Neural cell (in vitro differentiated cells): ENCODE data around the gene FADS3. TPM values are rescaled to one million over a fixed set of nuclear protein-coding genes. Genes with fewer than 3 reads are reported as not detected.

Experiments used
- H2AFZ ChIP-seq: fragments of 200-600, 300-800 bp; sonication (generic), shearing (Covaris generic); 2 replicates; pipeline ENCODE4 v1.6.0; 2014; ENCODE audit warnings: low read depth, mild to moderate bottlenecking, antibody characterized with exemption, low read length, moderate library complexity
- H3F3A ChIP-seq: fragments of 200-600 bp; shearing (Covaris generic); 2 replicates; pipeline ENCODE4 v1.6.1; 2016; ENCODE audit warnings: mild to moderate bottlenecking, moderate library complexity, mixed read lengths, antibody characterized with exemption, low read length; ENCODE audit not compliant: insufficient read depth, poor library complexity, severe bottlenecking
- H3K27ac ChIP-seq: fragments of 200-600, 300-800 bp; sonication (generic), shearing (Covaris generic); 2 replicates; pipeline ENCODE4 v1.5.1; 2014; ENCODE audit warnings: mild to moderate bottlenecking, low read length, moderate library complexity
- H3K27me3 ChIP-seq: fragments of 300-800, 200-600 bp; sonication (generic), shearing (Covaris generic); 2 replicates; pipeline ENCODE4 v1.6.0; 2014; ENCODE audit warnings: mild to moderate bottlenecking, low read depth, low read length, moderate library complexity; ENCODE audit not compliant: insufficient read depth
- H3K36me3 ChIP-seq: fragments of 300-800, 200-600 bp; sonication (generic), shearing (Covaris generic); 2 replicates; pipeline ENCODE4 v1.5.1; 2014; ENCODE audit warnings: mild to moderate bottlenecking, antibody characterized with exemption, low read length, moderate library complexity; ENCODE audit not compliant: insufficient read depth
- H3K4me2 ChIP-seq: fragments of 300-800, 200-600 bp; sonication (generic), shearing (Covaris generic); 2 replicates; pipeline ENCODE4 v1.6.0; 2014; ENCODE audit warnings: mild to moderate bottlenecking, low read length
- H3K4me3 ChIP-seq: fragments of 300-800, 200-600 bp; sonication (generic), shearing (Covaris generic); 2 replicates; pipeline ENCODE4 v1.5.1; 2014; ENCODE audit warnings: mild to moderate bottlenecking, low read length, moderate library complexity
- H3K79me2 ChIP-seq: fragments of 200-600 bp; shearing (Covaris generic); replicated peaks from 2 replicates; pipeline ENCODE4 v1.6.0; 2014; ENCODE audit warnings: mild to moderate bottlenecking, low read length, moderate library complexity; ENCODE audit not compliant: insufficient read depth
- H3K9ac ChIP-seq: fragments of 300-800, 200-600 bp; sonication (generic), shearing (Covaris generic); 2 replicates; pipeline ENCODE4 v1.6.1; 2016; ENCODE audit warnings: mild to moderate bottlenecking, low read length, mixed read lengths
- H3K9me2 ChIP-seq: fragments of 200-600 bp; shearing (Covaris generic); 2 replicates; pipeline ENCODE4 v1.6.1; 2016; ENCODE audit warnings: mild to moderate bottlenecking, low read length, mixed read lengths; ENCODE audit not compliant: insufficient read depth
- H3K9me3 ChIP-seq: fragments of 200-600, 300-800 bp; sonication (generic), shearing (Covaris generic); 2 replicates; pipeline ENCODE4 v1.6.1; 2016; ENCODE audit warnings: mild to moderate bottlenecking, mixed run types, low read length, moderate library complexity, mixed read lengths
- H4K20me1 ChIP-seq: fragments of 200-600 bp; shearing (Covaris generic); 2 replicates; pipeline ENCODE4 v1.6.1; 2016; ENCODE audit warnings: mild to moderate bottlenecking, mixed run types; ENCODE audit not compliant: insufficient read depth
- EP300 ChIP-seq: fragments of 450-650 bp; conservative IDR thresholded peaks from 2 replicates; pipeline ENCODE4 v1.6.1; 2014; ENCODE audit warnings: antibody characterized with exemption, mild to moderate bottlenecking, moderate library complexity; ENCODE audit not compliant: poor library complexity, severe bottlenecking
- EZH2 ChIP-seq: fragments of 200-600, 300-800 bp; shearing (Covaris generic), sonication (generic); IDR thresholded peaks from 2 replicates; pipeline ENCODE4 v1.6.1; 2014; ENCODE audit warnings: antibody characterized with exemption, low read length, borderline replicate concordance, mild to moderate bottlenecking; ENCODE audit not compliant: insufficient read depth, poor library complexity, severe bottlenecking
- MXI1 ChIP-seq: fragments of 450-650 bp; conservative IDR thresholded peaks from 2 replicates; pipeline ENCODE4 v1.6.1; 2014; ENCODE audit warnings: antibody characterized with exemption, mild to moderate bottlenecking; ENCODE audit not compliant: poor library complexity, severe bottlenecking
- POLR2AphosphoS5 ChIP-seq: IDR thresholded peaks from 2 replicates; pipeline ENCODE4 v1.6.1; 2012
- RAD21 ChIP-seq: fragments of 450-650 bp; conservative IDR thresholded peaks from 2 replicates; pipeline ENCODE4 v1.6.1; 2014; ENCODE audit warnings: antibody characterized with exemption, mild to moderate bottlenecking, moderate library complexity
- SMC3 ChIP-seq: fragments of 450-650 bp; conservative IDR thresholded peaks from 2 replicates; pipeline ENCODE4 v1.6.1; 2014; ENCODE audit warnings: antibody characterized with exemption, mild to moderate bottlenecking, moderate library complexity; ENCODE audit not compliant: poor library complexity
- TAF1 ChIP-seq: IDR thresholded peaks from 2 replicates; pipeline ENCODE4 v1.6.1; 2012; ENCODE audit warnings: low read depth
- polyA plus RNA-seq: library from polyadenylated mRNA; depleted of rRNA; stranded (reverse); fragments of >200 nt; gene quantifications from 2 replicates; pipeline ENCODE4 v1.2.3, GENCODE V29; 2014
- TF ChIP-seq, protein P1 (sequence below): fragments of 450-650 bp; IDR thresholded peaks from 2 replicates; pipeline ENCODE4 v1.5.1; 2014; ENCODE audit warnings: antibody characterized with exemption, mild to moderate bottlenecking, moderate library complexity; ENCODE audit not compliant: poor library complexity, severe bottlenecking
- TF ChIP-seq, protein P2 (sequence below): IDR thresholded peaks from 2 replicates; pipeline ENCODE4 v1.6.1; 2012; ENCODE audit warnings: borderline replicate concordance

Gene FADS3
- polyA plus RNA-seq, 1 donor from 2014 or later, result 35.4 TPM

DNA sequence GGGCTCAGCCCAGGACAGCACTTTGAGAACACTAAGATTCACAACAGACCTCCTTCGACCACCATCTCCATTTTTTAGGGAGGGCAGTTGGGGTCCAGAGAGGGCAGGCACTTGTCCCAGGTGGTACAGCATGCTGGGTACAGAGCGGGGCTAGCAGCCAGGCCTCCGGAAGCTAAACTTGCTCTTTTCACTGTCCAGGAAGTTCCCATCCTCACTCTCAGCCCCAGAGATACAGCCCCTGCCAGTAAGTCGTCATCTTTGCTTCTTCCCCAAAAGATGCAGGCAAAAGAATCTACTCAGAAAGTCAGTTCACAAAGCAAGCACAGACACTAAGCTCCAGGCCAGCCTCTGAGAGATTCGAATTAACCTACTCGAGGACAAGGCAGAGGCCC lies 32.7 kb upstream of the FADS3 start:
- H3K36me3 ChIP-seq, result no peaks in the 10 kb centered on the region
- TF ChIP-seq EP300 (no peak), SMC3 (no peak), EZH2 (no peak), POLR2AphosphoS5 (no peak), TAF1 (no peak), RAD21 (no peak), MXI1 (no peak)
- TF ChIP-seq, protein P1, sequence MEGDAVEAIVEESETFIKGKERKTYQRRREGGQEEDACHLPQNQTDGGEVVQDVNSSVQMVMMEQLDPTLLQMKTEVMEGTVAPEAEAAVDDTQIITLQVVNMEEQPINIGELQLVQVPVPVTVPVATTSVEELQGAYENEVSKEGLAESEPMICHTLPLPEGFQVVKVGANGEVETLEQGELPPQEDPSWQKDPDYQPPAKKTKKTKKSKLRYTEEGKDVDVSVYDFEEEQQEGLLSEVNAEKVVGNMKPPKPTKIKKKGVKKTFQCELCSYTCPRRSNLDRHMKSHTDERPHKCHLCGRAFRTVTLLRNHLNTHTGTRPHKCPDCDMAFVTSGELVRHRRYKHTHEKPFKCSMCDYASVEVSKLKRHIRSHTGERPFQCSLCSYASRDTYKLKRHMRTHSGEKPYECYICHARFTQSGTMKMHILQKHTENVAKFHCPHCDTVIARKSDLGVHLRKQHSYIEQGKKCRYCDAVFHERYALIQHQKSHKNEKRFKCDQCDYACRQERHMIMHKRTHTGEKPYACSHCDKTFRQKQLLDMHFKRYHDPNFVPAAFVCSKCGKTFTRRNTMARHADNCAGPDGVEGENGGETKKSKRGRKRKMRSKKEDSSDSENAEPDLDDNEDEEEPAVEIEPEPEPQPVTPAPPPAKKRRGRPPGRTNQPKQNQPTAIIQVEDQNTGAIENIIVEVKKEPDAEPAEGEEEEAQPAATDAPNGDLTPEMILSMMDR, result no peak
- TF ChIP-seq, protein P2, sequence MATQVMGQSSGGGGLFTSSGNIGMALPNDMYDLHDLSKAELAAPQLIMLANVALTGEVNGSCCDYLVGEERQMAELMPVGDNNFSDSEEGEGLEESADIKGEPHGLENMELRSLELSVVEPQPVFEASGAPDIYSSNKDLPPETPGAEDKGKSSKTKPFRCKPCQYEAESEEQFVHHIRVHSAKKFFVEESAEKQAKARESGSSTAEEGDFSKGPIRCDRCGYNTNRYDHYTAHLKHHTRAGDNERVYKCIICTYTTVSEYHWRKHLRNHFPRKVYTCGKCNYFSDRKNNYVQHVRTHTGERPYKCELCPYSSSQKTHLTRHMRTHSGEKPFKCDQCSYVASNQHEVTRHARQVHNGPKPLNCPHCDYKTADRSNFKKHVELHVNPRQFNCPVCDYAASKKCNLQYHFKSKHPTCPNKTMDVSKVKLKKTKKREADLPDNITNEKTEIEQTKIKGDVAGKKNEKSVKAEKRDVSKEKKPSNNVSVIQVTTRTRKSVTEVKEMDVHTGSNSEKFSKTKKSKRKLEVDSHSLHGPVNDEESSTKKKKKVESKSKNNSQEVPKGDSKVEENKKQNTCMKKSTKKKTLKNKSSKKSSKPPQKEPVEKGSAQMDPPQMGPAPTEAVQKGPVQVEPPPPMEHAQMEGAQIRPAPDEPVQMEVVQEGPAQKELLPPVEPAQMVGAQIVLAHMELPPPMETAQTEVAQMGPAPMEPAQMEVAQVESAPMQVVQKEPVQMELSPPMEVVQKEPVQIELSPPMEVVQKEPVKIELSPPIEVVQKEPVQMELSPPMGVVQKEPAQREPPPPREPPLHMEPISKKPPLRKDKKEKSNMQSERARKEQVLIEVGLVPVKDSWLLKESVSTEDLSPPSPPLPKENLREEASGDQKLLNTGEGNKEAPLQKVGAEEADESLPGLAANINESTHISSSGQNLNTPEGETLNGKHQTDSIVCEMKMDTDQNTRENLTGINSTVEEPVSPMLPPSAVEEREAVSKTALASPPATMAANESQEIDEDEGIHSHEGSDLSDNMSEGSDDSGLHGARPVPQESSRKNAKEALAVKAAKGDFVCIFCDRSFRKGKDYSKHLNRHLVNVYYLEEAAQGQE, result no peak
- no peak overlapping the region for H2AFZ ChIP-seq
- no peaks in the 10 kb centered on the region for H3K79me2 ChIP-seq
- peaks cover under 1% of the 10 kb centered on the region for H3K27me3 ChIP-seq
- no peak overlapping the region for H3K4me3 ChIP-seq
- H3K4me2 ChIP-seq, result no peak overlapping the region
- no peaks in the 10 kb centered on the region for H3K9me2 ChIP-seq
- H4K20me1 ChIP-seq, result no peaks in the 10 kb centered on the region
- no peaks in the 10 kb centered on the region for H3K9me3 ChIP-seq
- no peak overlapping the region for H3K27ac ChIP-seq
- H3F3A ChIP-seq, result no peaks in the 10 kb centered on the region
- no peak overlapping the region for H3K9ac ChIP-seq

DNA sequence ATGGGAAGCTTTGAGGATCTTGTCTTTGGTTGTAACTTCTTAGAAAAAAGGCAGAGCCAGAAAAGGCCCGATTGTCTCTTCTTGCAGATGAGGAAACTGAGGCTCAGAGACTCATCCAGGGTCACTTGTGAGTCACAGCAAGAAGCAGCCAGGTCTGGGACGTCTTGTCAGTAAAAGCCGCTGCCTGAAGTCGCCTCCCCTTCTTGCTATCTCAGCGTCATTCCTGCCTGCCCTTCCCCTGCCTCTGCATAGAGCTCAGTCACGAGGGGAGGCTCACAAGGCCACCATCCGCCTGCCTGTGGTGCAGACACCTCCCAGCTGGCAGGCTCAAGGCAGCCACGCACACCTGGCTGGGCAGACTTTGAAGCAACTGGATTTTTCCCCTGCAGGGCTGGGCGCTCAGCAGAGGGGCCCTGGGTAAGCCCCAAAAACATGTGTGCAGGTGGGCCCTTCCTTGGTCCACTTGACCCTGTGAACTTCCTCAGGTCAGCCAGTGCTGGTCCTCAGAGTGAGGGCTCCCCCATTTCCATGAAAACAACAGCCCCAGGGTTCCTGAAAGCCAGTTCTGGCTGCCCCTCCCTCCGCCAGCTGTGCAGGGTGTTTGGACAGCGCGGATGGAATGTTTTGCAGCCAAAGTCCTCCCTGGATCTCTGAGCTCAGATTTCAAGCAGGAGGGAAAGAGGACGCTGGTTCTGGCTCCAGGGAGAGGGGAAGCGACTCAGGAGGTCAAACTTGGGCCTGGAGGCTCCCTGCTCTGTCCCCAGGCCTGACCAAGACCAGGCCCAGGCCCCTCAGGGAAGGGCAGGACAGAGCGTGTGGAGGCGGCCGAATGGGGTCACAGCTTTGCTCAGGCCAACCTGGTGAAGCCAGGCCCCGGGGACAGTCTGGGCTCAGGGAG lies 32.1 kb upstream of the FADS3 start:
- no peak for TF ChIP-seq SMC3
- TF ChIP-seq EP300, result no peak
- no peak for TF ChIP-seq EZH2
- no peak for TF ChIP-seq POLR2AphosphoS5
- TF ChIP-seq, protein P2, result no peak
- no peak for TF ChIP-seq MXI1
- no peak for TF ChIP-seq TAF1
- no peak for TF ChIP-seq RAD21
- TF ChIP-seq, protein P1, result no peak

More for the DNA sequence above, 32.1 kb upstream of the FADS3 start:
- H2AFZ ChIP-seq, result no peak overlapping the region
- H3F3A ChIP-seq, result no peaks in the 10 kb centered on the region
- H3K9ac ChIP-seq, result no peak overlapping the region
- H3K27me3 ChIP-seq, result peaks cover 6% of the 10 kb centered on the region
- H3K4me2 ChIP-seq, result no peak overlapping the region
- H3K4me3 ChIP-seq, result no peak overlapping the region
- H3K79me2 ChIP-seq, result no peaks in the 10 kb centered on the region
- H3K9me3 ChIP-seq, result no peaks in the 10 kb centered on the region
- no peaks in the 10 kb centered on the region for H3K9me2 ChIP-seq
- H4K20me1 ChIP-seq, result no peaks in the 10 kb centered on the region
- H3K36me3 ChIP-seq, result no peaks in the 10 kb centered on the region
- H3K27ac ChIP-seq, result no peak overlapping the region
